ENCODE results near the gene TPBGL.
A peak's percentile ranks its signal among the peaks of the same experiment; 100 is the strongest.

The TPBGL gene, protein sequence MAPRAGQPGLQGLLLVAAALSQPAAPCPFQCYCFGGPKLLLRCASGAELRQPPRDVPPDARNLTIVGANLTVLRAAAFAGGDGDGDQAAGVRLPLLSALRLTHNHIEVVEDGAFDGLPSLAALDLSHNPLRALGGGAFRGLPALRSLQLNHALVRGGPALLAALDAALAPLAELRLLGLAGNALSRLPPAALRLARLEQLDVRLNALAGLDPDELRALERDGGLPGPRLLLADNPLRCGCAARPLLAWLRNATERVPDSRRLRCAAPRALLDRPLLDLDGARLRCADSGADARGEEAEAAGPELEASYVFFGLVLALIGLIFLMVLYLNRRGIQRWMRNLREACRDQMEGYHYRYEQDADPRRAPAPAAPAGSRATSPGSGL

DNA sequence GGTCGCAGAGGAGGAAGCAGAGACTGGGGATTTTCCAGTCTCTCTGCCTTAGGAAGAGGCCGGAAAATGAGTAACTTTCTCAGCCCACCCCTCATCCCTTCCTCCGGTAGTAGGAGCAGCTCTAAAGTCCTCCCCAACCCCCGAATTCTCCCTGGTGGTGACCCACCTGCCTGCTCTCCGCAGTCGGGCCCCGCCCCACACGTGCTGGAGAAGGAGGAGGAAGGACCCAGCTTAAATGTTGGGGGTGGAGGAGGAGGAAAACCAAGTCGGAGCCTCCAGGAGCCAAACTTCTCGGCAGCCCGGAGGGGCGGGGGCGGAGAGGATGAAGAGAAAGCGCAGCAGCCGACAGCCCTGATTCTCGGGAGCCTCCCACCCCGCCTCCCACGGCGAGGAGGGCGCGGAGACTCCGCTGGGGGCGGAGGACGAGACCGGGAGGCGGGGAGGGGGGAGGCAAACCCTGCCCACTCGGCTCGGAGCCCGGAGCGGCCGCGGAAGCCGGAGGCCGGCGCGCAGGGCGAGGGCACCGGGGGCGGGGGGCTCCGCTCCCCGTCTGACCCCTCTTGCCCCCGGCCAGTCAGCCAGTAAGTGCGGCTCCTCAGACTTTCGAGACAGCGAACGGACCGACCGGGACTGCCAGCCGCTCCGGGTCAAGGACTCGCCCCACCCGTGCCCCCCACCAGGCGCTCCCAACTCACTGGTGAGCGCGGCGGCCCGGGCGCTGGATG, at the start of gene TPBGL:
Gene TPBGL (plus strand): TSS at position 464 of the 725 bp plus-strand sequence. CDS start 276 bp downstream, outside the sequence.
- peak; percentile 23 for DNase-seq

DNA sequence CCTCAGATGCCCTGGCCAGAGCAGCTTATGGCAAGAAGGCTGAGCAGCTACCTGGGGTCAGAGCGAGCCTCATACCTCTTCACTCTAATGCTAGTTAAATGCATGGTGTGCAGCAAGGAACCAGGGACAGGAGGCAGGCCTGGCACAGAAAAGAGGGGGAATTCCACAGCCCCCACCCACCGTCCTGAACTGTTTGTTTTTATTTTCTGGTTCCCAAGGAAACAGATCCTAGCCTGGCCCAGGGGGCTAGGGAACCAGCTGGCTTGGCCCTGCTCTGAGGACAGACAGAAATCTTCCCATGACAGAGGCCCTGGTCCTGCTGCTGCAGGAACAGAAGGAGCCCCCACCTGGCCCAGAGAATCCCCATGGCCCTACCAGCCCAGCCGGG, 49.2 kb upstream of the TPBGL start:
- no peak for DNase-seq

DNA sequence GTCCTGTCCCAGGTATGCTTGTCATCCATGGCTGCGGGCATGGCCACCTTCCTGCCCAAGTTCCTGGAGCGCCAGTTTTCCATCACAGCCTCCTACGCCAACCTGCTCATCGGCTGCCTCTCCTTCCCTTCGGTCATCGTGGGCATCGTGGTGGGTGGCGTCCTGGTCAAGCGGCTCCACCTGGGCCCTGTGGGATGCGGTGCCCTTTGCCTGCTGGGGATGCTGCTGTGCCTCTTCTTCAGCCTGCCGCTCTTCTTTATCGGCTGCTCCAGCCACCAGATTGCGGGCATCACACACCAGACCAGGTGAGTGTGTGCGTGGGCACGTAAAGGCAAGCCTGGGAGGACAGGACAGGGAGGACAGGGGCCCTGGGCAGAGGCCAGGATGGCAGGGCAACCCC, 47.3 kb upstream of the TPBGL start:
- DNase-seq = no peak

DNA sequence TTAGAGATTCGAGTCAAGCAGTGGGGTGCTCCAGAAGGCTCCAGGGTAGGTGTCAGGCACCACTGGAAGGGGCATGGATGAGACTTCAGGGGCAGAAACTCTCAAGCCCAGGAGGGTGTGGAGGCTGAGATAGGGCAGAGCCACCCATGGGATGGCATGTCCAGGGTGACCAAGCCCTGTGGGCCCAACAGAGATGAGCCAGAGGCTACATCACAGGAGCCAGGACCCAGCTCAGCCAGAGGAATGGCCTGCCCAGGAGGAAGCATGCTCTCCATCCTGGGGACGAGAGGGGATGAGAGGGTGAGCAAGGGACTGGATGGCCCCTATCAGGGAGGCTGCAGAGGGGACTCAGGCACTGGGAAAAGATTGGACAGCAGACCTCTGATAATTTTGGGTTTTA, 46.9 kb upstream of the TPBGL start:
- DNase-seq = no peak

DNA sequence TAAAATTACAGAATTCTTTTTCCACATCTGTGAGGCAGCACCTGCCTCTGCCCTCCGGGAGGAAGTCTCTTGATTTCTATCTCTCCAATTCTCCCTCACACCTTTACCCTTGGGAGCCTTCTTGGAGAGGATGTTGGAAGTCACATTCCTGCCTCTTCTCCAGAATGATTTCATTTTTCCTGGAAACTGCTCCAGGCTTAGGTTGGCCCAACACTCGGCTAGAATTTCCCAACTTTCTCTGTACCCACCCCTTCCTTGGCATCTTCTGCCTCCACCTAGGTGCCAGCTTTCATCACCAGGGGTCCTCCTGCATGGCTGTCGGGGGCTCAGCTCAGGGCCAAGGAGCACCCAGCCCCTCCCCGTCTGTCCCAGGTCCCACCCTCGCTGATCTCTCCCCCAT, 46.4 kb upstream of the TPBGL start:
- DNase-seq = no peak

DNA sequence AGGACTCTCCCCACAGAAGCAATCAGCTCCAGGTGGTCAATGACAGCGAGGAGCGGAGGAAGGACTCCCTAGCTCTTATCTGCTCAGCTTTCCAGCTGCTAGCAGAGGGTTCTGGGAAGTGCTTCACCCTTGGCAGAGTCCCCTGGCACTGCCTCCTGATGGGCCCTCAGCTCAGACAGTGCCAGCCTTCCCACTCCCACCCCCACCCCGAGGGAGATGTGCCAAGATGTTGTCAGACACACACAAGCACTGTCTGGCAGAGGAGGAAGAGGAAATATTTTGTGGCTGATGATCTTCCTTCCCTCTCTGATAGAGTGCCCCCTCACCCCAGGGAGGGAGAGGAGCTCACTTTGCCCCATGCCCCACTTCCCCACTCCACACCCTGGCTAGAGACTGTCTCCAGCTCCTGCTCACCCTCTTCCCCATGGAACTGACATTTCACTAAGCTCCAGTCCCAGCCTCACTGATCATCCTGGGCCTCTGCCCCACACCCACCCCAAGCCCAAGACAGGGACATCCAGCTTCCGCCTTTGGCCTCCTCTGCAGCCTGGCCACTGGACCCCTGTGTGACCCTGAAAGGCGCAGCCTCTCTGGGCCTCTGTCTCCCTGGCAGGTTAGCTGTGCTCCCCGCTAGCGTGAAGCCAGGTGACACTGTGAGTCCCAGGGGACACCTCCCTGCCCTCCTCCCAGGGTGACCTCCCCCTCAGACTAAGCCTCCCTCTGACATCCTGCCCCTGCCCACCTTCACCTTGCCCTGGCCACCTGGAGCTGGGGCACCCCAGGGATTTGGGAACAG, 45.2 kb upstream of the TPBGL start:
- no peak for DNase-seq

DNA sequence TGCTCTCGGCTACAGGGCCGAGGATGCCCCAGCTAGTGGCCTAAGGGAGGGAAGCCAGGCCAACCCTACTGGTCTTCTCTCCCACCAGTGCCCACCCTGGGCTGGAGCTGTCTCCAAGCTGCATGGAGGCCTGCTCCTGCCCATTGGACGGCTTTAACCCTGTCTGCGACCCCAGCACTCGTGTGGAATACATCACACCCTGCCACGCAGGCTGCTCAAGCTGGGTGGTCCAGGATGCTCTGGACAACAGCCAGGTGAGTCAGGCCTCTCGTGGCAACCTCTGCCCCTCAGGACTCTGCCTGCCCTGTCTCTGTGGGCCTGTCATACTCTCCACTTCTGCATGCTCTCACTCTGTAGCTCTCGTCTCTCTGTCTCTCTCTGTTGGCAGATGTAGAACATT, 44.1 kb upstream of the TPBGL start:
- DNase-seq = no peak

DNA sequence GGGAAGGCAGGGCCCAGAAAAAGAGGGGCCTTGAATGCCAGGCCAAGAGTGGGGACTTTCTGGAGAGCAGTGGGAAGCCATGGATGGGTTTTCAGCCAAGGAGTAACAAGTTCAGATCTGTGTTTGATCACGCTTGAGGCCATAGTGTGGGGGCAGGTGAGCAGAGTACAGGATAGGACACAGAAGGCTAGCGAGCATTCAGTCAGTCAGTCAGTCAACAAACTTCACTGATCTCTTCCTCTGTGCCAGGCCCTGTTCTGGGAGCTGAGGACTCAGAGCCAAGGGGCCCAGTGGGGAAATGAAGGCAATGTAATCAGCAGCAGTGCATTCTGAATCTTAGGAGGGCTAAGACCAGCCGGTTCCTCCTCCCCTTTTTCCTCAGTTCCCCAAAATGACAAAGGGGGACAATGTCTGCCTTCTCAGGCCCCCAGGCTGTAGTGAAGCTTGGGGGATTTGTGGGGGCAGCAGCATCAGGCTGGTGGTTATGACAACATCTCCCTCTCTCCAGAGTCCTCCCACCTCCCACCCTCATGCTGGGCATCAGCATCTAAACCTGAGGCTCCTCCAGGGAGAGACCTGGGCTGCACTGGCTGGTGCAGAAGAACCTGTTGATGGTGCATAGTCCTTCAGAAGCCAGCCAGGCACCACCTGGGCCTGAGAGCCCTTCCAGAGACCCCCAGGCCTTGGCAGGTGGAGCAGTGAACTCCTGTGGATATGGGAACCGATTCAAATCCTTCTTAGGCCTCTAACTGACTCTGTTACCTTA, 42.9 kb upstream of the TPBGL start:
- DNase-seq = no peak

DNA sequence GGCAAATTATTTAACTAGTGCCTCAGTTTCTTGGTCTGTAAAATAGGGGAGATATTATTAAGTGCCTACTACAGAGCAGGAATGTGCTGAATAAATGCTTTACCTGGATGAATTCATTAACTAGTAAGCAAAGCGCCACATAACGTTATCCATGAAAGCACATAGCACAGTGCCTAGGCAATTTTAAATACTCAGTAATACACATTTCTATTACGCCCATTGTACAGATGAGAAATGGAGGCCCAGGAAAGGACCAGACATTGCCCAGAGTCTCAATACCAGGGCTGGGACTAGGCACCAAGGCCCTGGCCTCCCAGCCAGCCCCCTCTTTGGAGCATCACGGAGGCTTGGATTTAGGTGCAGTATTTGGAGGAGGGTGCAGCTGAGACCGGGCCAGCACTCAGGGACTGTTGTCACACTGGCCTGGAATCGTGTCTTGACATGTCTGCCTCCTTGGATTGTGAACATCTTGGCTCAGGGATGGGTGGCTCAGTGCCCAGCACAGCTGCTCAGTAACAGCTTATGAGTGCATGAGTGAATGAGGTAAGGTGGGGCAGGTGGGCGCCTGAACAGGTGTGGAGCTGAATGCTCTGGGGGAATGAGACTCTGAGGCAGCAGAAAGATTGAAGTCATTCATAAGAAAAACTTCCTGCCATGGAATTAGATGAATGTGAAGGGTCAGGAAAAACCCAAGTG, 42.1 kb upstream of the TPBGL start:
- DNase-seq = no peak

DNA sequence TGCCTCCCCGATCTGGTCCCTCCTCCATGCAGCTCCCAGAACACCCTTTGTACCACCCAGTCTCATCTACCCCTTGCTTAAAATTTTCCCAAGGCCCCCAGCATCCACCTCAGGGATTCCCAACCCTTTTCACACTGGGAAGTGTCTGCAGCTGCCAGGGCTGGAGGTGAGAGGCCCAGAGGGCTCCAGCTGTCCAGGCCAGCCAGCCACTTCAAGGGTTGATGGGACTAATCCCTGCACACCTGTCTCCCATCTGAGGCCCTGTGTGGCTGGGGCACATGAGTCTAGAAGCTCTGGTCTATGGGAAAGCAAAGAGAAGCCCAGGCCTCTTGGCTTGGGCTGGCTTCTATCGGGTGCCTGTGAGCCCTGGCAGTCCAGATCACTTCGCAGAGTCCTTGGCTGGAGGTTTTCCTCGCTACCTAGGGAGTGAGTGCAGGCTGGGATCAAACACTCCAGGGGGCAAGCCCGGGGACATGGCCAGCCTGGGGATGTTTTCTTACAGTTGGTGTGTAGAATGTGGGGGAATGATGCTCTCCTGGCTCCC, 41.1 kb upstream of the TPBGL start:
- no peak for DNase-seq

DNA sequence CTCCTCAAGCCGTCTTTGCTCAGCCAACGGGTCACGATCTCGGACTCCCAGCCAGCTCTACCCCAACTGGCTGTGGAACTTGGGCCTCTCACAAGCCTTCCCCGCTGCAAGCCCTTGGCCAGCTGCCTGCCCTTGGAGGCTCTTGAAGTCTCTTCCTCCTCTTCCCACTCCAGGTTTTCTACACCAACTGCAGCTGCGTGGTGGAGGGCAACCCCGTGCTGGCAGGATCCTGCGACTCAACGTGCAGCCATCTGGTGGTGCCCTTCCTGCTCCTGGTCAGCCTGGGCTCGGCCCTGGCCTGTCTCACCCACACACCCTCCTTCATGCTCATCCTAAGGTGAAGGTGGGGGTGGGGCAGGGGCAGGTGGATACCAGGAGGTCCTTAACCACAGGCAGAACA, 40.5 kb upstream of the TPBGL start:
- no peak for DNase-seq

DNA sequence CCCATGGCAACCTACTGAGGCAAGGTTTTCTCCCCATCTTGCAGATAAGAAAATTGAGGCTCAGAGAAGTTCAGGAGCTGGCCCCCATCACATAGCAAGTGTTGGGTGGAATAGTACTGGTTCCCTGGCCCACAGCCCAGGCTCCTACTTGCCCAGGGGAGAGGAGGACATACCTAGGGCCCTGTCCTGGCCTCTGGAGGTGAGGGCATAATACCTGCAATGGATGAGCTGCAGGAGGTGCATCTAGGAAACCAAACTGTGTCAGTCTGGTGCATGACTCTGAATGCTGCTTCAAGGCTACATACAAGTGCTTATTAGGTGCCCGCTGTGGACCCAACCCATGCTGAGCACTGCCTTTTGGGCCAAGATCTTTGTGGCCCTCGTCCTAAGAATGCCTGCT, 40.0 kb upstream of the TPBGL start:
- DNase-seq = no peak

DNA sequence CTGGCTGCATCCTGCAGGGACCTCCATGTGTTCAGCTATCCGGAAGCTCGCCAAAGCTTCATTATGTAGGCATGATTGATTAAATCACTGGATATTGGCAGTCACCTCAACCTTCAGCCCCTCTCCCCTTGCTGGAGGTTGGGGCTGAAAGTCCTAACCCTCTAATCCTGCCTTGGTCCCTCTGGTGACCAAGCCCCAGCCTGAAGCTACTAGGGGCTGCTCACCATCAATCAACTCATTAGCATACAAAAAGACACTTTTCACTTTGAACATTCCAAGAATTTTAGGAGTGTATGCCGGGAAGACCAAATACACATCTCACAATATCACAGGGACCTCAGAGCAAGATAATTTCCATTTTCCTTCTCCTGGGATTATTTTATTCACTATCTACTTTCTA, 38.8 kb upstream of the TPBGL start:
- no peak for DNase-seq

DNA sequence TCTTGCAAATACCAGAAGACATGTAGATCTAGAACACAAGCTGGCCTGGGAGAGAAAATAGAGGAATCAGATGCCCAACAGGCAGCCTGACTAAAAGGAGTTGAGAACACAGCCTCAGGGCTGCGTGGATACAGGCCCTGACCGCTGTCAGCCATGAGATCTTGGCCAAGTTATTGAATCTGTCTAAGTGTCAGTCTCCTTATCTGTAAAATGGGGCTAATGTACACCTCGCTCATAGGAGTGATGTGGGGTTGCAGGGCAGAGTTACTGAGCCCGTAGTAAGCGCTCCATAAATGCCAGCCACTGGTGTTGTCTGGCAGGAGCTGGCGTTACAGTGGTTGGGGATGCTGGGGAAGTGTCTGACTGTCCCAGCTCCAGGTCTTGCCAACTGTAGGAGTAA, 38.4 kb upstream of the TPBGL start:
- no peak for DNase-seq

DNA sequence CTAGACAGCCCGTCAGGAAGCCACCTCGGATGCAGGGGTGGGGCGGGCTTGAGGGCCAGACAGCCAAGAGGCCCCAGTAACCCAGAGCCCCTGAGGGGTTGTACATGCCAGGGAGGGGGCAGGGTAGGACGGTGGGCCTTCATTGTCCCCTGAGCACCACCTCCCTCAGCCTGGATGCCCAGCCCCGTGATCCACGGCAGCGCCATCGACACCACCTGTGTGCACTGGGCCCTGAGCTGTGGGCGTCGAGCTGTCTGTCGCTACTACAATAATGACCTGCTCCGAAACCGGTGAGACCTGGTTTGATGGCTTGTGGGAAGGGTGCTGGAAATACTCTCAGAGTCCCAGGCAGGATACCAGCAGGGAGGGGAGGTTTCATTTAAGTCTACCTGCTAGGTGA, 37.4 kb upstream of the TPBGL start:
- no peak for DNase-seq

DNA sequence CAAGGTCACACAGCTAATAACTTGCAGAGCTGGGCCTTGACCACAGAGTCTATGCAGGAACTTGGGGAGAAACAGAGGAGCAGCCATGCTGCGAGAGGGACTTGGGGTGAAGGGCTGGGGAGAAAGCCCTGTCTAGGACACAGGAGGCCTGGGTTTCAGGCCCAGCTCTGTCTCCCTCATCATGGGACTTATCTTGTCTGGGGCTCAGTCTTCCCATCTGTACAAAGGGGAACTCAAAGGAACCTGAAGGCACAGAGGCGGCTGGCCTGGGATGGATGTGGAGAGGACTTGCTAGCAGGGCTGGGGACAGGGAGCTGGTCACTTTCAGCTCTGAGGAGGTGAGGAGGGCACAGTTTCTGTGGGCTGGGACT, 36.9 kb upstream of the TPBGL start:
- DNase-seq = no peak

DNA sequence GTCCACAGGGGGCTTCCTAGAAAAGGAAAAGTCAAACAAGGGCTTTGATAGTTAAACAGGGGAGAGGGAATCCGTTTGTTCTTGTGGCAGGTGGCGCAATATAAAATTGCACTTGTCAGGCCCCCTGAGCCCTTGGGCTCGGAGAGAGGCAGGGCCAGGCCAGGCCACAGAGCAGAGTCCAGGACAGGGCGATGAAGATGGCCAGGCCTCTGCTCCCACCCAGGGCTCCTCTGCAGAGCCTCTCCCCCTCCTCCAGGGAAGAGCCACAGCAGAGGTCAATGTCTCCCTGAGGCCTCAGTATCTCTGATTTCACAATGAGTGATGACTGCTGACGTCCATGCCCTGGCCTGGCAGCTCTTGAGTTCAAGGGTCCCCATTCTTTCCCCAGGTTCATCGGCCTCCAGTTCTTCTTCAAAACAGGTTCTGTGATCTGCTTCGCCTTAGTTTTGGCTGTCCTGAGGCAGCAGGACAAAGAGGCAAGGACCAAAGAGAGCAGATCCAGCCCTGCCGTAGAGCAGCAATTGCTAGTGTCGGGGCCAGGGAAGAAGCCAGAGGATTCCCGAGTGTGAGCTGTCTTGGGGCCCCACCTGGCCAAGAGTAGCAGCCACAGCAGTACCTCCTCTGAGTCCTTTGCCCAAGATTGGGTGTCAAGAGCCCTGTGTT, 36.4 kb upstream of the TPBGL start:
- no peak for DNase-seq

DNA sequence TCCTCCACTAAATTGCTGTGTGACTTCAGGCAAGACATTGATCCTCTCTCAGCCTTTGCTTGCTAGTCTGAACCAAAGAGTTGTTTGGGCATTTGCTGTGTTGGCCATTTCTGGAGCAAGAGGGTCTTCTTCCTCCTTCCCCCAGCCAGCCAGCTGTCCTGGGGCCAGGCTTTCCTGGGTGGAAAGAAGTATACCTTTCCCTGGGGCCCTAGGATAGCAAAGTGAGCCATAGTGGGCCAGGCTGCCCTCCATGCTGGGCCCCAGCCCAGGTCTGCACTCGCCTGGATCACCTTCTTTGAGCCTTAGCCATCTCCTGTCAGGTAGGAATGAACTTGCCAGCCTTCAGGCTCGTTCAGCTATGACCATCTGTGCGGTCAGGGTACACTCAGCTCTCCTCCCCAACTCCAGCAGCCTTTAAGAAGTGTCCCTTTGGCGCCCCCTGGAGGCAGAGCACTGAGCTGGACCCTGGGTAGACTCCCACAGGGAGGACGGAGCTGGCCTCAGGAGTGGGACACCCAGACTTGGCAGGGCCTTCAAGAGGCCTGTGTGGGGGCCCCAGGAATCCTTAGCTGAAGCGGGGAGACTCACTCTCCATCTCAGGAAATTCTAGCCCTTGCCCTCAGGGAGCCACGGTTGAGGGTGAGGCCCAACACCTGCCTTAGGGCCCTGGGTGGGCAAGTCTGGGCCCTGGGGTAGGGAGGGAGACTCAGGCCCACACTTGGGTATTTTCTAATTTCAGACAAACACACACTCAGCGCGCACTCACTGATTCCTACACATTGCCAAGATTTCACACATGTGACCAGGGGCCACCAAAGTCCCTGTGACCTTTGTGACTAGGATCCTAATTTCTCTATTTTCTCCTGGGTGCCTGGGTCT, 35.6 kb upstream of the TPBGL start:
- DNase-seq = peak; percentile 63

DNA sequence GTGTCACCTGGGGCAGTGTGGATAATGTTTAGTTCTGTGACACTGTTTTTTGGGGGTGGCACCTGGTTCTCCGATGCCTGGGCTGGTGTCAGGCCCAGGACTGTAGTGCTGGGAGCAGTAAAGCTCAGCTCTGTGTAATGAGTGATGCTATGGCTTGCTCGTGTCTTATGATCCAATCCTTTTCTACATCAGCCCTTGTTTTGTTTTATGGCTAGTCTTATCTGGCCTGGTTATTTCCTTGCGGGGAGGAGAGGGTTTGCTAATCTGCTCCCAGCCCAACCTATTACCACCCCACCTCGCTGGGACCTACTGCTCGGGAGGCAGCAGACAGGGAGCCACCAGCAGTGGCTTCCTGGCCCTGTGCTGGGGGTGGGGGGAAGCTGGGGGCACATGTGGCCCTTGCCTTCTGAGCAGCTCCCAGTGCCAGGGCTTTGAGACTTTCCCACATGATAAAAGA, 35.0 kb upstream of the TPBGL start:
- DNase-seq = no peak

DNA sequence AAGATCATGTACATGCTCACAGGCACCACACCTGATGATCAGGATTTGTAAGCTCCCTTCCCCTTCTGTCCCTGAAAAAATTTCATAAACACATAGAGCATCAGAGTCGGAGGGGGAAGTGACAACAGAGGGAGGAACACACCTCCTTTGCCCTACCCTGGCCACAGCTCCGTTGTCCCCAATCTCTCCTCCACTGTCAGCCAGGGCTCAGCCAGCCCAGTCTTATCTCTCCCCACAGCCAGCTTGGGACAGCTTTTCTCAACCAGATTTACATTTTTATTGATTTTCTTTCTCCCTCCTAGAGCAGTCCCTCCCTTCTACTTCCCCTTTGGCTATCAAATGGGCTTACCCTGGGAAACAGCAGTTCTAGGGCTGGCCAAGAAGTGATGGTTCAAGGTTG, 32.1 kb upstream of the TPBGL start:
- DNase-seq = no peak
